ENCODE data around the gene OR5A1.
"Not testable (repeated sequence)": the region's sequence is repeated elsewhere in the genome, so short reads cannot be mapped to it uniquely, and the experiment has no call there.

Gene OR5A1

DNA sequence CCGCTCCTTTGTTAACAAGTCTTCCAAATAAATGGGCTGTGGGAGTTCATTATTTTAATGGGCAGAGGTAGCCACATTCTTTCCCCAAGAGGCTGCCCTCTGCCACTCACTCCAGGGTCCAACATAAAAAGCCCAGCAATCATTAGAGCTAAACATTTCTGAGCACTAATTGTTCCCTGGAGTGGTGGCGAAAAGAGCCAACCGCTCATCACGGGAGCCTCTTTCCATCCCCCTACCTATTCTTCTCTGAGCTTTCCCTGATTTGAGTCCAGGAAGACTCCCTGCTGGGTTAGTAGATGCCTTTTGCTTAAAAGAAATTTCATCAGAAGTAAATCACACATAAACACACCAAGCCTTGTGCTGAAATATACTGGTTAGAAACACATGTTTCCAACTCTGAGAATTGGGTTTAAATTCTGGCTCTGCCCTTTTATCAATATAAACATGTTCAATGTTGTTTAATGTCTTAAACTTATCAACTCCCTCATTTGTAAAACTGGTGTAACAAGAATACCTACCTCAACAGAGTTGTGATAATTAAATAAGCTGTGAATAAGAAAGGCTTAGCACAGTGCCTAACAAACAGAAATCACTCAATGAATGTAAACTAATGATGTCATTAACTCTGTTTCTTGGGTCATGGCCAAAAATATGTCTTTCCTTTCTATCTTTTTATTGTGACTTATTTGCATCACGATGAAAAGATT, 9.8 kb upstream of the OR5A1 start, which contains the start of gene OR5A2:
Gene OR5A2, minus strand, starts transcription at position 53 of the 707 bp plus-strand sequence. CDS start 3,460 bp downstream, outside the sequence.
- ChIA-PET POLR2A (no interaction called here), CTCF (interaction anchor here (0.9 to 1.3 kb wide), 3 partner anchors 10 to 268 kb away, joined by 3 to 6 read pairs (median 6); partner anchors contain the start of gene DTX4)
- TF ChIP-seq CTCF (IDR thresholded peaks at IDR 0.05; ENCODE audit: control extremely low read depth, extremely low read depth, low read depth, missing control alignments): no peak
- no peak for DNase-seq (ENCODE audit: extremely low spot score)

DNA sequence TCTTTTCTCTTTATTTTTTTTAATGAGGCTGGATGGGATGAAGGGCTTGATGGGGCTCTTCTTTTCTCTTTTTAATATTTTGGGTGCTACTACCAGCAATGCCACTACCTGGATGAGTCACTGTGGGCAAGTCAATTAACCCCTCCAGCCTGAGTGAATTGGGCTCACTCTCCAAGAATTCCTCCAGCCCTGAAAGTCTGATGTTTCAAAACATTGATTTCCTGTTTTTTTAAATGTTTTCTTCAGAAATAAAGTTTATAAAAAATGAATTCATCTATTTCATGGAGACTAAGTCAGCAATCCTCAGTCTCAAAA, 9.2 kb upstream of the OR5A1 start:
- no peak for DNase-seq (ENCODE audit: extremely low spot score)
- ChIA-PET POLR2A (no interaction called here), CTCF (interaction anchor here (1.3 kb wide), 2 partner anchors 256 to 269 kb away, joined by 6 read pairs; partner anchors contain the start of gene DTX4)
- no peak for TF ChIP-seq CTCF (IDR thresholded peaks at IDR 0.05; ENCODE audit: control extremely low read depth, extremely low read depth, low read depth, missing control alignments)

GRCh38 chr11:59429924-59430516, 6.2 kb upstream of the OR5A1 start:
- CTCF ChIA-PET: interaction anchor here (0.9 to 7.0 kb wide), 19 partner anchors 9 to 272 kb away, joined by 3 to 77 read pairs (median 4); partner anchors contain the start of gene DTX4
- POLR2A ChIA-PET: no interaction called here
- peak; percentile 68 for TF ChIP-seq CTCF (IDR thresholded peaks at IDR 0.05; ENCODE audit: control extremely low read depth, extremely low read depth, low read depth, missing control alignments)
- peak; percentile 62 for DNase-seq (ENCODE audit: extremely low spot score)

DNA sequence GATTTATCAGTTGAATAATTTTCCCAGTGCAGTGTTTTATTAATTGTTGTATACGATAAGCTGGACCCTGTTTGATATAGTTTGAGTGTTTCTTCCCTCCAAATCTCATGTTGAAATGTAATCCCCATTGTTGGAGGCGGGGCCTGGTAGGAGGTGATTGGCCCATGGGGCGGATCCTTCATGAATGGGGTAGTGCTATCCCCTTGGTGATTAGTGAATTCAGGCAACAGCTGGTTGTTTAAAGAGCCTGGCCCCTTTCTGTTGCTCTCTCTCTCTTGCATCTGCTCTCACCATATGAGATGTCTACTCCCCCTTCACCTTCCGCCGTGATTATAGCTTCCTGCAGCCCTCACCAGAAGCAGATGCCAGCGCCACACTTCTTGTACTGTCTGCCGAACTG, 1.5 kb downstream of the OR5A1 start:
- no peak for DNase-seq (ENCODE audit: extremely low spot score)
- TF ChIP-seq CTCF (IDR thresholded peaks at IDR 0.05; ENCODE audit: control extremely low read depth, extremely low read depth, low read depth, missing control alignments): no peak
- POLR2A ChIA-PET: no interaction called here
- CTCF ChIA-PET: interaction anchor here (1.7 to 3.5 kb wide), 3 partner anchors 7 to 267 kb away, joined by 4 to 14 read pairs (median 6); no protein-coding TSS in a partner anchor

- CTCF ChIA-PET; POLR2A ChIA-PET; DNase-seq (ENCODE audit: extremely low spot score): not testable (repeated sequence)
These were observed 9.4 kb downstream of the OR5A1 start for GRCh38 chr11:59445624-59446023.

- POLR2A ChIA-PET: no interaction called here
- CTCF ChIA-PET: no interaction called here
- DNase-seq (ENCODE audit: extremely low spot score): no peak
- no peak for TF ChIP-seq CTCF (IDR thresholded peaks at IDR 0.05; ENCODE audit: control extremely low read depth, extremely low read depth, low read depth, missing control alignments)
These were observed 12.2 kb downstream of the OR5A1 start for GRCh38 chr11:59448484-59448883.

DNA sequence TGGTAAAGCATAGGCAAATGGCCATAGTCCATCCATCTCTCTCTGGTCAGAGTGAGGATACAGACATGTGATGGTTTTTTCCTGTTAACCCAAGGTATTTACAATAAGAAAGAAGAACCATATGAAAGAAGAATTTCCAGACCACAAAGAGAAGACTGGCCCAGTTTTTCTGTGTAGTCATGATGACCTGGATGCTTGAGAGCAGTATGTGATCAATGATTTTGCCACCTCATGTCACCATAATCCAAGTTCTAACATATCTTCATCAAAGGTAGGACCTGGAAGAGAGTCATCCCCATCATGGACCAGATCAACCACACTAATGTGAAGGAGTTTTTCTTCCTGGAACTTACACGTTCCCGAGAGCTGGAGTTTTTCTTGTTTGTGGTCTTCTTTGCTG, 20.4 kb downstream of the OR5A1 start, which contains the start of gene OR4D6:
Gene OR4D6, plus strand, starts transcription at position 301 of the 400 bp plus-strand sequence. Its CDS starts 0 bp downstream, at position 301.
- DNase-seq (ENCODE audit: extremely low spot score): no peak
- CTCF ChIA-PET: no interaction called here
- TF ChIP-seq CTCF (IDR thresholded peaks at IDR 0.05; ENCODE audit: control extremely low read depth, extremely low read depth, low read depth, missing control alignments): no peak
- POLR2A ChIA-PET: no interaction called here

All from GM10248 (cell line).